GM21447 (cell line): Measurements from ENCODE around the gene DDHD1.

ENCODE experiments used
- ATAC-seq: cut with Tn5 transposase; IDR thresholded peaks from one replicate; pipeline ENCODE4 v1.9.1; 2021; ENCODE audit not compliant: unreplicated experiment

DDHD1 gene

DNA sequence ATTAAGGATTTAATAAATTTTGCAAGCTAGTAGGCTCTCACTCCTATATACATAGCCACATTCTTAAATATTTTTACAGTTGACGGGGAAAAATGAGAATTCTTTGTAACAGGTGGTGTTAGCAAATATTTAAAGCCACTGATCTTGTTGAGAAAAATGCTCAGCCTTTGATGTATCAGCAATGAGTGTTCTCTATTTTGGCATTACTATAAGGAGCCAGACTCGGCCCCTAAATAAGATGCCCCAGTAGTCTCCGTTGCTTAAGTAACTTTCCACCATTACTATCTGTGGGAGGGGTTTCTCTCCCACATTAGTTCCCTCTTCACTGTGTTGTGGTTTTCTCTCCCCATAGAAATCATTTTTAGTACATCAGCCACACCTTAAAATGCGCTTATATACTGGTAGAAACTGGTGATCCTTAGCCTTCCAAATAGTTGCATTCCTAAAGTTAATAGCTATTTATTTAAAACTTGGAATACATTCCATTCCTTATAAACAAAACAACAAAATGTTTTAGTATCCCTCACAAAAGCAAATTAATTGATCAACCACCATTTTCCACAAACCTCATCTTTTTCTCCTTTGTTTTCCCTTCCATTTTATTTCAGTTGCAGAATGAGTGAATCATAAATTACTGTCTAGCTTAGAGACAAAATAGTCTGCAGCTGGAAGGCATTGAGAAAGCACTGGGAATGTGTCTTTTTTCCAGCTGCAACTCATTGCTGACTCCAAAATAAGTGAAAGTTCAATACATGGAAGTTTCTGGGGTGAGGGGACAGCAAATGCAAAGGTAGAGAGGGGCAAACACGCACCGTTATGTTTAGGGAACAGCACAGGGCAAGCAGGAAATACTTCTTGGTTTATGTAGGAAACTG is 117.5 kb downstream of the DDHD1 start:
- ATAC-seq, result no peak

DNA sequence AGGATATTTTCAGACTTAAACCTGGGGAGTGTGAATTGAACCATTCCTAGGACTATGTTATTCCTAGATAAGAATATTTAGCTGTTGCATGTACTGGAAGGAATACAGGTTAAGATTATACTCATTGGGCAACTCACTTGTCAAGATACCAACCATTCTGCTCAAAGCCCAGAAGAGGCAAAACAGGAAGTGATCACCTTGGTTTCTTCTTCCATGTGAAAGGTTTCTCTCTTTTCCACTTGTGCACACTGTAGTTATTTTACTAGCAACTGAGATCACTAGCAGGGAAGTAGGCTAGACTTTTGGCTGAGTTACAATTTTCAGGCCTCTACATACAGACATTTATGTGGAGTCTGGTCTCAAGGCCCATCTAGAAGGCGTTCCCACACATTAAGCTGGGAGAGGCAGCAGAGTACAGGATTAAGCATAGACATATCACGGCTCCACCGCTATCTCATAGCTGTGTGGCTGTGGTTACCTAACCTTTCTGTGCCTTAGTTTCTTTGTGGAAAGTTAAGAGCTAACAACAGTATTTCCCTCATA is 118.4 kb downstream of the DDHD1 start:
- ATAC-seq, result no peak

DNA sequence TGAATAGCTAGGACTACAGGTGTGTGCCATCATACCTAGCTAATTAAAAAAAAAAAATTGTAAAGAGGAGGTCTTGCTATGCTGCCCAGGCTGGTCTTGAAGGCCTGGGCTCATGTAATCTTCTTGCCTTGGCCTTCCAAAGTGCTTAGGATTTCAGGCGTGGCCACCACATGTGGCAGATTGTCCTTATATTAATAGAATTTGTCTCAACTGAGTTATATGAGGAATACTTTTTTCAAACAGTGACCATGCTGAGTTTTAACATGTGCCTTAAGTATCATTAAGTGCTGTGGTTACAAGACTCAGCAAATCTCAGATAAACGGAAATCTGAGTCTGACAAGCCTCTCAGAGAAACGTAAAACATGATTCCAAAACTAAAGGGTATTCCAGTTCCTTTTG is 119.1 kb downstream of the DDHD1 start:
- ATAC-seq, result no peak

DNA sequence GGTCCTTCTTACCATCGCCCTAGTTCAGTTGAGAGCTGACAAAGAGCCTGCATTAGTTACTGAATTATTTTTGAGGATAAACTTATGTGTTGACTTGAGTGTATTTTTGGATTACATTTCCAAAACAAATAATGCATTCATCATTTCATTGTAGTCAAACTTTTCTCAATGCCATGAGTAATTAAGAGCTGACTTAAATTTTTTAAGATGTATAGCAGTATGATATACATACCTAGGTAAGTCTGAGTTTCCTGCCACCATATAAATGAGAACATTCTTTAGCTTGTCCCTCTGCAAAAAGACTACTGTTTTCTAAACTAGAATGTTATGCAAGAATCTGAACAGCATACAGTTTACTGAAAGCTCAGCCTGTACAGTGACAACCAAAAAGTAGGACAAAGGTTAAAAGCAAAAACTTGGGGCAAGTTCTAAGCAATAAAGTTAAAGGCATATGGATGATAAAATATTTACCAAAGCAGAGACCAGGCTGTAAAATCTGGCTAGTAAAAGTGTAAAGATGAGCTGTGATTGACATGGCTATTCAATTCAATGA is 120.2 kb downstream of the DDHD1 start:
- ATAC-seq, result no peak

DNA sequence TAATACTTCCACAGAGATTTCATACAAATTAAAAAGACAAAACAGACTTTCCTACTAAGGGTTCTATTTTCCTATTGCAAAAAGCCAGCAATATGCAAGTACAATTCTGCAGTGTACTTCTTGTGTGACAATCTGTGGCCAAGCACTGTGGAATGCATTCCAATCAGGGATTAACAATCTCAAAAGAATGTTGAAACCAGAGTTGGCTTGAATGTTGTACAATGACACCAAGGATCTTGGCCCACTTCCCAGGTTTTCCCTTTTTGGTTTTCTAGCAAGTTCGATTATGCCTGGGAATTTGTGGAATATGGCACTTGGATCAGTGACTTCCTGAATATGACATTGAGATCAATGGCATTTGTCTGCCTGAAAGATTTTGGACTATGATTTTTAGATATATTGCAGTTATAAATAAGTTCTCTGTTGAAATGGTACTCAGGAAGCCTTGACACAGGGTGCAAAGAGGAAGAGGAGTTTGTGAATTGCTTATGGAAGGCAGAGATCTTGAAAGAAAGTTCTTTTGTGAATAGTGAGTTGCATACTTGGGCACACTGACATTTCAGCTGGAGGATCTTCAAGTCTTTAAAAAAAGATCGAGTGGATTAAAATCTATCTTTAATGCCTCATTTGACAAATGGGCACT is 120.8 kb downstream of the DDHD1 start:
- ATAC-seq, result no peak

DNA sequence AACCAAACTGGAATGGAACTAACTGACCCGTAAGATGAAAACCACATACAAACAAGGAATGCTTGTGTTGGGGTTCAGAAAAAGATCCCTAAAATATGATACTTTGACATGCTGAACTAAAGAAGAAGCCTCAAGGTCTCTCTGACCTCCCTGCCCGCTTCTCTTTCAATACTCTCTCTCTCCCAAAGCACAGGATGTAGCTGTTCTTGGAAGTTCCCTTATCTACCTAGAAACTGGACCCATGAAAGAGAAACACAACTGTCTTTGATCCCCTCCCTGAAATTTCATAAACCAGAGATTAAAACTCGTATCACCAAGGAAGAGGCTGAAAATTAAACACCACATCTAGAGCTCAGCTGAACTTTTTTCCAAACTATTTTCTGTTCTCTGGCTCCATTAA is 125.6 kb downstream of the DDHD1 start:
- ATAC-seq, result no peak

DNA sequence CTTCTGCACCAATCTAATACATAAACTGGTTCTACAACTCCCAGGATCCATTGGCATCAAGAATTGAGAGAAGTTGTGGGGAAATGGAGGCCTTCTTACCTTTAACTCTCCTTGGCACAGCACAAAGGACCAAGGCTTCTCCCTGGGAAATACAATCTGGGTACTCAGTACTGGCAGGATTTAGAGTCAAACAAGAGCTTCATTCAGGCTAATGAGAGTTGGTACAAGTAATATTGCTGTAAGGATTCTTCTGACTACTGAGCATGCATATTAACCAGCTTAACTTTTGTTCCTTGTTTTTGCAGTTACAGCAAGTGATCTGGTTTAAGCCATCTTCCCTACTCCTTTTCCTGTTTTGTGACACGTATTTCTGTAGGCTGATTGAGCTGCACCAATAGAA is 126.1 kb downstream of the DDHD1 start:
- ATAC-seq, result no peak

DNA sequence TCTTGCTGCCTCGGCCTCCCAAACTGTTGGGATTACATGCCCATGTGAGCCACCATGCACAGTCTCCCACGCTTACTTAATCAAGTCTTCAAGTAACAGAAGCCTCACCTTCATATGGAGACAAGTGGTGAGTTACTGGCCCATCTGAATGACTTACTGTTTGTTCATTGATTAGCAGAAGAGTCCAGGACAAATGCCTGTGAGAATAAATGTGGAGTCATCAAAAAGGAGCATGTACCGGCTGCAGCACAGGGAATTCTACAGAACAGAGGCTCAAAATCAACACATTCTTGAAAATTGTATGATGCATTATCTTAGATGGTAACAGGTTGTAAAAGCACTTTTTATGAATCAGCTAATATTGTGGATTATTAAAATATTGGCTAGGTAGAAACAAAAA is 129.8 kb downstream of the DDHD1 start:
- no peak for ATAC-seq

DNA sequence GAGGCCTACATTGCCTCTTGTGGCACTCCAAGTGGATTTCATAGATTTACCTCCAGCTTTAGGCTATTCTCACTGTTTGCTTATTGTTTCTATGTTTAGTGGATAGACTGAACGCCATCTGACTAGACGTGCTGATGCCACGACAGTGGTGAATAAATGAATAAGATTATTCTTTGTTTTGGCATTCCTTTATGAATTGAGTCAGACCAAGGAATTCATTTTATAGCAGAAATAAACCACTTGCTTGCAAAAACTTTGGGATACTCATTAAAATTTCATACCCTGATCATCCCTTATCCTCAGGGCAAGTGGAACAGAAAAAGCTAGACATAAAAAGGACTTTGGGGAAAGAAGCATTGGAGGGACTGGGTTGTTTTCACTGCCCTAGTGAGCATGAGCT is 130.5 kb downstream of the DDHD1 start:
- ATAC-seq, result no peak

DNA sequence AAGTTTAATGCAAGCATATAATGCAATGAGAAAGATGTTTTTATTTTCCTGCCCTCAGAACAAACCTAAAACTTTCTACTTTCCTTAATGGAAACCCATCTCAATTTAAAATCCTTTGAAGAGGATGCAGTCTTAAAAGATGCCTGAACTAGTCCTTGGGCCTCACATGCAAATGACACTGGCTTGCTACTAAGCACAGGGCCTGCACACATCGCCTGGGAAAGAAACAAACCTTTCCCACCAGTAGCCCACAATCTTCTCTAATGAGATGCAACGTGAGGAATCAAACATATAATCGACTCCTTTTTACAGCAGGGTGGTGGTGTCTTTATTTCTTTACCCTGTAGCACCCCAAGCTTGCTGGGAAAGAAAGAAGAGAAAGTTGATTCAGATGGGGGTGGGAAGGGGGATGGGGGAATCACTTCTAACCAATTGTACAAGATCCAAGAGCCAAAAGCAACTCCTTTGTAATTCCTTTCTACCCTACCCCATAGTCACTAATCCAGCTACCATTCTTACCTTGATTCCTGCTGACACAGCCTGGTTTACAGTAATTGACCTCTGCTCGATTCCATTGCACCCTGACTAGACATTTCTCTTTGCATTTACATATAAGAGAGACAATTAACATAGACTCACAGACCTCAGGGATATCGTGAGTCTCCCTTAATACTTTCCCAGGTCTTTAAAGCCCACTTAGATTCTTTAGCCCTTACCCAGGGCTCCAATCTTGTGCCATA is 132.8 kb downstream of the DDHD1 start:
- no peak for ATAC-seq

DNA sequence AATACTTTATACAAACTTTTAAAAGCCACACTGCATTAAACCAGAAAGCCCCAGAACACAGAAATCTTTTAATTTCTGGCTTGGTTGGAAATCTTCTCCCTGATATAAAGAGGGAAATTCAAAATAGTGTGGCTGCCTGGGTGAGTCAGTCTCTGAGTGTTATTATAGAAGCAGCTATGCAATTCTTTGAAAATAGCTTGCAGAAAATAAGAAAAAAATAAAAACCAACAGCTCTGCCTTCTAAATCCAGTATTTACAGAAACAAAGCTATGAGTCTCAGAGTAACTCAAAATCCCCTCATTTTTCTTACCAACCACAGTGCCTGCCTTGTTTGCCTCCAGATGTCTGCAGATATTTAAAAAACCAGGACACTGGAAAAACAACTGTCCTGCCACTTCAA is 133.7 kb downstream of the DDHD1 start:
- no peak for ATAC-seq

DNA sequence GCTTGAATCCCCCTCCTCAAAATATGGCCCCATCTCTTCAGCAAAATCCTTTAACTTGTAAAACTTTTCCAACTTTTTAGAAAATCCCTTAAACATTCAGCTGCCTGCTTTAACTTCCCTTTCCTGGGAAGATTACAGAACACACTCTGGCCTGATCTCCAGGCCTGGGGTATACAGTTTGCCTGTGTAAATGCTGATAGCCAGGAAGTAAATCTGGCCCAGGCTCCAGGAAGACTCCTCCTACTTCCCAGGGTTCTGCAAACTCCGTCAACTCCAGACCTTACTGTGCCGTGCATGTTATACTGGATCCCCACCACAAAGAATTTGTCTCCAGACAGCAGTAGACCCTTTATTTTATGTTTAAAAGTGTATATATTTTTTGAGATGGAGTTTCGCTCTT is 135.3 kb downstream of the DDHD1 start:
- no peak for ATAC-seq

DNA sequence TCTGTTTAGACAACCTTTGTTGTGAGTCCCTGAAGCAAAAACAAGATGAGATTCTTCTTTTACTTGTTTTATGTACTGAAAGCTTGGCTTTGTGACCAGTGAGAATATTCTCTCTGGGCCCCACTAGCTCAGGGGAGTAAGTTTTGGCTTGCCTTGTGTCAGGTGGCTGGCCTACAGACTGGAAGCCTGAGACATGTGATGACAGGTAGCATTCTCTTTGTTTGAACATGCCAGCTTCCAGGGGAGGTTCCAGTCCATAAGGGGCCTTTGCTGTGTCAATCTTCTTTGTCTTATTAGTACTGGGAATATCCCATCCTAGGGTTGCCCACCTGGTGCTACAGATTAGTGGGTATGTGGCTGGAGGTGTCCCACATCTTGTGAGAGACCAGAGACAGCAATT is 136.2 kb downstream of the DDHD1 start:
- no peak for ATAC-seq

DNA sequence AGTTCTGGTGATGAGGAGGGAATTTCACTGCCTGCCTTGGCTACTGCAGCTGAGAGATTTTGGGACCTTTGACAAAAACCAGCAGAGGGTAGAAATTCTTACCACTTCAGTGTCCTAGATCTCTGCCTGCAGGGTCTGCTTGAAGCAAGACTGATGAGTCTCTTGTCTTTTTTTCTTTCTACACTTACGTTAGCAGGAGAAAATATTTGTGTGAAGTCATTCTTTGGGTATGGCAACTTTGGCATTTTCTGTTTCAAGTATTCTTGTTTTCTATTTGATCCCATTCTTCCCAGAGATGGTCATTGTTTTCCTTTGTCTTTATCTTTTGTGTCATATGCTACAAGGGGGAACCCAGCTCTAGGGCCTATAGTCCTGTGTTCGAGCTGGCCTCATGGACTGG is 136.6 kb downstream of the DDHD1 start:
- no peak for ATAC-seq

DNA sequence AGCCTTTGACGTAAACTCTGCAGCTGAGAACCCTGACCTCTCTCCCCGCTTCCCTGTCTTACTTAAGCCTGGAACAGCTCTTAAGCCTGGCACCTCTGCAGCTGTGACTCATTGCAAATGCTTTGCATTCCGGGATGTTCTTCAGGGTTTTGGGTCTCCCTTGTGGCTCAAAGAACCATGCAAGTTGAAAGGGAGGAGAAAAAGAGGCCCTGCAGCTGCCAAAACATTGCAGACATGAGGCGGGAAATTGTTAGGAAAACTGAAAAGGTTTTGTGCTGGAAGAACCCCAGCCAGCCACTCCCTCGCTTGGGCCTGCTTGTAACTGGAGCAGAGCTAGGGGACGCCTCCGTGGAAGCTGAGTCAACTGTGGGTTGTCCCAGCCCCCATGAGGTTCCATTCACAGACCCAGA is 142.1 kb downstream of the DDHD1 start:
- ATAC-seq, result no peak

DNA sequence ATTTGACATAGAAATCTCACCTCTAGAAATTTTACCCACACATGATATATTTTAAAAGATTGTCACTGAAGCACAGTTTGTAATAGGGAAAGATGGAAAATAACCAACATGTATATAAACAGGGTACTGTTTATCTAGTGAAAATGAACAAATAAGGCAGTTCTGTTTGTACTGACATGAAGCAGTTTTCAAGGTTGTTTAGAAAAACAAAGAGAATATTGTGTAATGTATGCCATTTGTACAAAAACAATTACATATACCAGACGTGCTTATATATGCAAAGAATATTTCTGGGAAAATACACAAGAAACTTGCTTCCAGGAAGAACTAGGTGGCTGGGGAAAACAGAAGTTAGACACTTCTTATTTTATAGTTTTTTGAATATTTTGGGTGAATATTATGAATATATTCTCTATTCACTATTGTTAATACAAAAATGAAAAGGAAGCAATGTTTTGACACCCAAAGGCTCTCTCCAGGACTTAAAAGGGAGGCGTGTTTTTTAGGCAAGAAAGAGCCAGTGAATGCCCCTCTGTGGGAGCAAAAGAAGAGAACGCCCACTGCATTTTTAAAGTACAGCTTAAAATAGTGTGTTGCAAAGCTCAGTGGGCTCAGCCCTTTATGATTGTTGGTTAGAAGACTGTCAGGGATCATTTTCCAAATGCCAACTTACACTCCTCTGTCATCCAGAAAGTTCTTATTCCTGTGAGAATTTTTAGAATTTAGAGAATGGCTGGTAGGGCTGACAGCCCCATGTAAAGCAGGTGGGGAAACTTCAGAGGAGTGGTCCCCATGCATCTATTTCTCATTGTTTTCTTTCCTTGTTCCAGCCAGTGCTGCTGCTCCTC is 142.7 kb downstream of the DDHD1 start:
- ATAC-seq, result no peak

DNA sequence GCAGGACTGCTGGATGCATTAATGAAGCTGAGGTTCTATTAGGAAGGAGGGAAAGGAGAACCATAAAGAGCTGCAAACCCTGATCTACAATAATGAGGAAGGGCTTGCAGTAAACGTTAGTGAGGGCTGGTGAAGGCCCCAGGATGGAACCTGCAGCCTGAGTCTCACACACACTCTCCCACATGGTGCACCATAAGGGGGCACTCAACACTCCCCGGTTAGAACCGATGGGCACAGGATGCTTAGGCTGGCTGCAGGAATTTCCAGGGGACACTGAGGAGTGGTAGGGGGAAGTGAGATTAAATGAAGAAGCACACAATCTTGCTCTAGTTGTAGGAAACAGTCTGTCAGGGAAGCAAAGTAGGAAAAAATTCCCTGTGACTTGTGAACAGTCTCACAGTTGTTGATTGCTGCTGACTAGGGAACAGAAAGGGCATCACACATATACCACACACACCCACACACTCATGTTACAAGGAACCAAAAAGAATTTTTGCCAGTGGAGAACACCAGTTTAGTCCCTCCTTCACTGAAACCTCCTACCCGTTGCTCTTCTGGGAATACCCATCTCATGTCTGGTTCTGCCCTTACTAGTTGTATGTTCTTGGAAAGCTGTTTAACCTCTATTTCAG is 146.1 kb downstream of the DDHD1 start:
- no peak for ATAC-seq

DNA sequence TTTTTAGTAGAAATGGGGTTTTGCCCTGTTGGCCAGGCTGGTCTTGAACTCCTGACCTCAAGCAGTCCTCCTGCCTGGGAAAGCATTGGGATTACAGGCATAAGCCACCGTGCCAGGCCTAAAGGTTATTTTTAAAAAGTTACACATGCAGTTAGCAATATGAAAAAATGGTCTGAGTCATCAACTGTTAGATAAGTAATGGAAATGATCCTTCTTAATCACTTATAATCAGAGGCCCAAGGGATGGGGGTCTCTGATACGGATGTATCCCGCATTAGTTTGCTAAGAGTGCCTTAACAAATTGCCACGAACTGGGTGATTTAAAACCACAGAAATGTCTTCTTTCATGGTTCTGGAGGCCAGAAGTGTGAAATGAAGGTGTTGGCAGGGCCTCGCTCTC is 148.1 kb downstream of the DDHD1 start:
- no peak for ATAC-seq

DNA sequence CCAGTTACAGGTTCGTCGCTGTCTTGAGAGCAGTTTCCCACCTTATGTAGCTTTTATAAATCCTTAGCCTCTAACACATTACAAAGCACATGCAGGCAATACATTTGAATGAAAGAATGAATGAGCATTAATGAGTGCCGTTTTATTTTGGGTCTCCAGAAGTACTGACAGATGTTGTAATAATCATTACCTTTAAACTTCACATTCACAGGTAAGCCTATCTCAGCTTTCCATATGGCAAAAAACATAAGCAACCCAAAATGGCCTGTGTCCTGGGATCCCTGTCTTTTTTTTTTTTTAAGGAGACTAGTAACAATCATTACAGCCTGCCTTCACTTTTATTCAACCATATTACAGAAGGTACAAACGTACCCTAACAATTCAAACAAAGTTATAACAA is 149.3 kb downstream of the DDHD1 start:
- no peak for ATAC-seq

DNA sequence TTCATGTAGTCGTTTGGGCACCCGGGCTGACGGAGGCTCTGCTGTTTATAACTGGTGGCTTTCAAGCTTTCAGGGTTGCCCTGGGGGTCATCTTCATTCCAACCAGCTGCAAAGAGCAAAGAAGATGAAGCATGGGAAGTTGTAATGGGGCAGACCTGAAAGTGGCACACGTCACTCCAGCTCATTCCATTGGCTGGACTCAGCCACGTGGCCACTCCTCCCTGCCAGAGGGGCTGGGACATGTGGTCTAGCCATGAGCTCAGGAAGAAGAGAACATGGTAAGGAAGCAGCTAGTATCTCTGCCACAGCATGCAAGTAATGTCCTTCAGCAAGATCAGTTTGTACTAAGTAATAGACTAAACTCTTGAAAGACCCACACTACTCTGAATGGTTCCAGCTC is 150.5 kb downstream of the DDHD1 start:
- no peak for ATAC-seq
